ENCODE data around the gene INO80C. TPM values are rescaled to one million over a fixed set of nuclear protein-coding genes. Genes with fewer than 3 reads are reported as not detected.
"Not testable (repeated sequence)": the region's sequence is repeated elsewhere in the genome, so short reads cannot be mapped to it uniquely, and the experiment has no call there.

INO80C gene
- total RNA-seq, 5 donors from 2014 or later (not counting 1 experiment from before 2014, with no cell fraction given) = 19.3 to 29.5 (median 23.1) TPM

GRCh38 chr18:35454803-35455202 lies 43.0 kb downstream of the INO80C start:
- ChIA-PET CTCF (no interaction called here), POLR2A (no interaction called here)
- ATAC-seq (replicated peaks in 1 of 4) = no peak
- peaks cover 0 to 4% of the 10 kb centered on the region in 2 experiments for H3K4me1 ChIP-seq (ENCODE audit: control insufficient read depth in 1 of 2, extremely low read depth in 1 of 2, insufficient read depth in 2 of 2, low read length in 2 of 2)
- H3K4me3 Mint-ChIP-seq = no peak overlapping the region
- DNase-seq = no peak
- H3K9me3 Mint-ChIP-seq = peaks cover 0 to 5% (median 0%) of the 10 kb centered on the region in 3 donors
- no peak overlapping the region for H3K27ac ChIP-seq (ENCODE audit: low read length)
- H3K27me3 Mint-ChIP-seq = no peaks in the 10 kb centered on the region
- H3K27me3 ChIP-seq (replicated peaks in 1 of 2; ENCODE audit: control insufficient read depth in 2 of 2, extremely low read depth in 1 of 2, insufficient read depth in 2 of 2, low read length in 1 of 2) = no peaks in the 10 kb centered on the region
- H3K9me3 ChIP-seq = peaks cover 2% of the 10 kb centered on the region
- no peak overlapping the region for H3K4me3 ChIP-seq (ENCODE audit: control insufficient read depth in 1 of 2, extremely low read depth in 1 of 2, low read length in 1 of 2)
- H3K36me3 ChIP-seq (ENCODE audit: control insufficient read depth in 2 of 2, extremely low read depth in 1 of 2, insufficient read depth in 1 of 2, low read length in 1 of 2) = no peaks in the 10 kb centered on the region
- peaks cover 0 to 3% (median 0%) of the 10 kb centered on the region in 3 donors for H3K4me1 Mint-ChIP-seq
- no peaks in the 10 kb centered on the region for H3K36me3 Mint-ChIP-seq
- H3K27ac Mint-ChIP-seq = no peak overlapping the region

- not testable (repeated sequence) for H3K4me1 Mint-ChIP-seq; H3K4me3 ChIP-seq (ENCODE audit: control insufficient read depth in 1 of 2, extremely low read depth in 1 of 2, low read length in 1 of 2); H3K4me1 ChIP-seq (ENCODE audit: control insufficient read depth in 1 of 2, extremely low read depth in 1 of 2, insufficient read depth in 2 of 2, low read length in 2 of 2); DNase-seq; H3K27ac ChIP-seq (ENCODE audit: low read length); ATAC-seq (replicated peaks in 1 of 4); H3K27ac Mint-ChIP-seq; H3K9me3 ChIP-seq; H3K27me3 ChIP-seq (replicated peaks in 1 of 2; ENCODE audit: control insufficient read depth in 2 of 2, extremely low read depth in 1 of 2, insufficient read depth in 2 of 2, low read length in 1 of 2); H3K4me3 Mint-ChIP-seq; H3K9me3 Mint-ChIP-seq; H3K36me3 ChIP-seq (ENCODE audit: control insufficient read depth in 2 of 2, extremely low read depth in 1 of 2, insufficient read depth in 1 of 2, low read length in 1 of 2); H3K36me3 Mint-ChIP-seq; H3K27me3 Mint-ChIP-seq
- 100% methylated on average over 3 of the region's 4 CpGs for WGBS (ENCODE audit: insufficient coverage)
- CTCF ChIA-PET = interaction anchor here in 1 of 2 donors (0.6 kb wide), 1 partner anchor 107 kb away, joined by 3 read pairs; no protein-coding TSS in a partner anchor
- POLR2A ChIA-PET = interaction anchor here in 1 of 2 donors (0.6 kb wide), 1 partner anchor 217 kb away, joined by 5 read pairs; no protein-coding TSS in a partner anchor
These were observed 44.7 kb downstream of the INO80C start for GRCh38 chr18:35453065-35453464.

GRCh38 chr18:35451916-35452315 lies 45.8 kb downstream of the INO80C start:
- POLR2A ChIA-PET = interaction anchor here in 1 of 2 donors (0.6 kb wide), 1 partner anchor 577 kb away, joined by 5 read pairs; no protein-coding TSS in a partner anchor
- H3K27me3 Mint-ChIP-seq = no peaks in the 10 kb centered on the region
- H3K36me3 Mint-ChIP-seq = no peaks in the 10 kb centered on the region
- peaks cover 2% of the 10 kb centered on the region for H3K9me3 ChIP-seq
- H3K27ac Mint-ChIP-seq = no peak overlapping the region
- WGBS (ENCODE audit: insufficient coverage) = no CpG with 5 or more reads among the region's 1 CpG
- ATAC-seq (replicated peaks in 1 of 4) (no peak), DNase-seq (no peak)
- peaks cover 0 to 5% (median 0%) of the 10 kb centered on the region in 3 donors for H3K9me3 Mint-ChIP-seq
- H3K4me1 Mint-ChIP-seq = no peaks in the 10 kb centered on the region
- no peaks in the 10 kb centered on the region for H3K4me1 ChIP-seq (ENCODE audit: control insufficient read depth in 1 of 2, extremely low read depth in 1 of 2, insufficient read depth in 2 of 2, low read length in 2 of 2)
- CTCF ChIA-PET = no interaction called here
- H3K27me3 ChIP-seq (replicated peaks in 1 of 2; ENCODE audit: control insufficient read depth in 2 of 2, extremely low read depth in 1 of 2, insufficient read depth in 2 of 2, low read length in 1 of 2) = no peaks in the 10 kb centered on the region
- no peak overlapping the region for H3K4me3 ChIP-seq (ENCODE audit: control insufficient read depth in 1 of 2, extremely low read depth in 1 of 2, low read length in 1 of 2)
- H3K4me3 Mint-ChIP-seq = no peak overlapping the region
- H3K36me3 ChIP-seq (ENCODE audit: control insufficient read depth in 2 of 2, extremely low read depth in 1 of 2, insufficient read depth in 1 of 2, low read length in 1 of 2) = no peaks in the 10 kb centered on the region
- no peak overlapping the region for H3K27ac ChIP-seq (ENCODE audit: low read length)

- H3K9me3 Mint-ChIP-seq = peaks cover 0 to 5% (median 0%) of the 10 kb centered on the region in 3 donors
- ATAC-seq (replicated peaks in 1 of 4) (no peak), DNase-seq (no peak)
- H3K4me1 Mint-ChIP-seq = no peaks in the 10 kb centered on the region
- H3K27ac Mint-ChIP-seq = no peak overlapping the region
- no peaks in the 10 kb centered on the region for H3K27me3 Mint-ChIP-seq
- ChIA-PET POLR2A (no interaction called here), CTCF (no interaction called here)
- 77% methylated on average over 3 of the region's 3 CpGs for WGBS (ENCODE audit: insufficient coverage)
- Histone ChIP-seq H3K4me3 (ENCODE audit: control insufficient read depth in 1 of 2, extremely low read depth in 1 of 2, low read length in 1 of 2) (no peak overlapping the region), H3K27ac (ENCODE audit: low read length) (no peak overlapping the region), H3K36me3 (ENCODE audit: control insufficient read depth in 2 of 2, extremely low read depth in 1 of 2, insufficient read depth in 1 of 2, low read length in 1 of 2) (no peaks in the 10 kb centered on the region), H3K4me1 (ENCODE audit: control insufficient read depth in 1 of 2, extremely low read depth in 1 of 2, insufficient read depth in 2 of 2, low read length in 2 of 2) (no peaks in the 10 kb centered on the region), H3K9me3 (peaks cover 2% of the 10 kb centered on the region), H3K27me3 (replicated peaks in 1 of 2; ENCODE audit: control insufficient read depth in 2 of 2, extremely low read depth in 1 of 2, insufficient read depth in 2 of 2, low read length in 1 of 2) (no peaks in the 10 kb centered on the region)
- H3K4me3 Mint-ChIP-seq = no peak overlapping the region
- H3K36me3 Mint-ChIP-seq = no peaks in the 10 kb centered on the region
These were observed 46.7 kb downstream of the INO80C start for GRCh38 chr18:35451032-35451431.

DNA sequence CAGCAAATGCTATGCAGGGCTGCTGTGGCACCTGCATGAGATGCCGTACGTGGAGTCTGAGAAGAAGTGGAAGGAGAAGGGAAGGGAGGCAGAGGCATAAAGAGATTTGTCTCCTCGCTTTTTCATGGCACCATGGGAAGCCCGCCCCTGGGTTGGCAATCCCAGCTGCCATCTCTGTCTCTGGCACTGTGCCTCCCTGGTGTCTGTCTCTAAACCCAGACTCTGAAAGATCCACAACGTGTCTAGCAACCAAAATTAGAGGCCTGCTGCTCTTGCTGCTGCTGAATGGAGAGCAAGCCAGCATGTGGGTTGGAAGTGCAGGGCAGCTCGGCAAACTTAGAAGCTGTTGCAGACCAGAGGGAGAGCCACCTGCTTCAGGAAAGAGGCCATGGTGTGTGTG lies 53.1 kb downstream of the INO80C start:
- no peak overlapping the region for H3K27ac Mint-ChIP-seq
- no peak overlapping the region for H3K4me3 Mint-ChIP-seq
- ATAC-seq (replicated peaks in 1 of 4) (no peak), DNase-seq (no peak)
- H3K4me3 ChIP-seq (ENCODE audit: control insufficient read depth in 1 of 2, extremely low read depth in 1 of 2, low read length in 1 of 2) = no peak overlapping the region
- no peaks in the 10 kb centered on the region for H3K4me1 ChIP-seq (ENCODE audit: control insufficient read depth in 1 of 2, extremely low read depth in 1 of 2, insufficient read depth in 2 of 2, low read length in 2 of 2)
- ChIA-PET CTCF (interaction anchor here in 1 of 2 donors (0.7 kb wide), 1 partner anchor 47 kb away, joined by 7 read pairs; no protein-coding TSS in a partner anchor), POLR2A (no interaction called here)
- no peak overlapping the region for H3K27ac ChIP-seq (ENCODE audit: low read length)
- no peaks in the 10 kb centered on the region for H3K4me1 Mint-ChIP-seq
- no peaks in the 10 kb centered on the region for H3K36me3 ChIP-seq (ENCODE audit: control insufficient read depth in 2 of 2, extremely low read depth in 1 of 2, insufficient read depth in 1 of 2, low read length in 1 of 2)
- H3K9me3 Mint-ChIP-seq = no peaks in the 10 kb centered on the region
- H3K27me3 Mint-ChIP-seq = peaks cover 5 to 12% of the 10 kb centered on the region in 2 donors
- H3K36me3 Mint-ChIP-seq = no peaks in the 10 kb centered on the region
- WGBS (ENCODE audit: insufficient coverage) = 94% methylated on average over 5 of the region's 6 CpGs
- H3K9me3 ChIP-seq = no peaks in the 10 kb centered on the region
- H3K27me3 ChIP-seq (replicated peaks in 1 of 2; ENCODE audit: control insufficient read depth in 2 of 2, extremely low read depth in 1 of 2, insufficient read depth in 2 of 2, low read length in 1 of 2) = peaks cover 0 to 9% of the 10 kb centered on the region in 2 experiments

GRCh38 chr18:35443847-35444246 lies 53.9 kb downstream of the INO80C start:
- POLR2A ChIA-PET = interaction anchor here in 1 of 2 donors (0.6 kb wide), 1 partner anchor 18 kb away, joined by 3 read pairs; no protein-coding TSS in a partner anchor
- DNase-seq (no peak), ATAC-seq (replicated peaks in 1 of 4) (no peak)
- peaks cover 0 to 9% of the 10 kb centered on the region in 2 experiments for H3K27me3 ChIP-seq (replicated peaks in 1 of 2; ENCODE audit: control insufficient read depth in 2 of 2, extremely low read depth in 1 of 2, insufficient read depth in 2 of 2, low read length in 1 of 2)
- H3K27me3 Mint-ChIP-seq = peaks cover 5 to 12% of the 10 kb centered on the region in 2 donors
- H3K9me3 ChIP-seq = no peaks in the 10 kb centered on the region
- no peaks in the 10 kb centered on the region for H3K4me1 Mint-ChIP-seq
- no peak overlapping the region for H3K27ac ChIP-seq (ENCODE audit: low read length)
- no peaks in the 10 kb centered on the region for H3K4me1 ChIP-seq (ENCODE audit: control insufficient read depth in 1 of 2, extremely low read depth in 1 of 2, insufficient read depth in 2 of 2, low read length in 2 of 2)
- no peaks in the 10 kb centered on the region for H3K9me3 Mint-ChIP-seq
- no peaks in the 10 kb centered on the region for H3K36me3 ChIP-seq (ENCODE audit: control insufficient read depth in 2 of 2, extremely low read depth in 1 of 2, insufficient read depth in 1 of 2, low read length in 1 of 2)
- H3K4me3 ChIP-seq (ENCODE audit: control insufficient read depth in 1 of 2, extremely low read depth in 1 of 2, low read length in 1 of 2) = no peak overlapping the region
- no peaks in the 10 kb centered on the region for H3K36me3 Mint-ChIP-seq
- H3K27ac Mint-ChIP-seq = no peak overlapping the region
- CTCF ChIA-PET = no interaction called here
- no peak overlapping the region for H3K4me3 Mint-ChIP-seq
- WGBS (ENCODE audit: insufficient coverage) = no CpG with 5 or more reads among the region's 2 CpGs

- no peak overlapping the region for H3K4me3 Mint-ChIP-seq
- no peaks in the 10 kb centered on the region for H3K9me3 Mint-ChIP-seq
- H3K27me3 ChIP-seq (replicated peaks in 1 of 2; ENCODE audit: control insufficient read depth in 2 of 2, extremely low read depth in 1 of 2, insufficient read depth in 2 of 2, low read length in 1 of 2) = peaks cover 0 to 9% of the 10 kb centered on the region in 2 experiments
- H3K4me1 Mint-ChIP-seq = no peaks in the 10 kb centered on the region
- no peak for ATAC-seq (replicated peaks in 1 of 4)
- WGBS (ENCODE audit: insufficient coverage) = 0% methylated on average over 1 of the region's 3 CpGs
- H3K27ac ChIP-seq (ENCODE audit: low read length) = no peak overlapping the region
- POLR2A ChIA-PET = no interaction called here
- no peaks in the 10 kb centered on the region for H3K36me3 ChIP-seq (ENCODE audit: control insufficient read depth in 2 of 2, extremely low read depth in 1 of 2, insufficient read depth in 1 of 2, low read length in 1 of 2)
- no peak overlapping the region for H3K4me3 ChIP-seq (ENCODE audit: control insufficient read depth in 1 of 2, extremely low read depth in 1 of 2, low read length in 1 of 2)
- no peaks in the 10 kb centered on the region for H3K9me3 ChIP-seq
- H3K4me1 ChIP-seq (ENCODE audit: control insufficient read depth in 1 of 2, extremely low read depth in 1 of 2, insufficient read depth in 2 of 2, low read length in 2 of 2) = no peaks in the 10 kb centered on the region
- DNase-seq = no peak
- CTCF ChIA-PET = no interaction called here
- H3K27me3 Mint-ChIP-seq = peaks cover 7 to 12% of the 10 kb centered on the region in 2 donors
- no peak overlapping the region for H3K27ac Mint-ChIP-seq
- no peaks in the 10 kb centered on the region for H3K36me3 Mint-ChIP-seq
These were observed 54.3 kb downstream of the INO80C start for GRCh38 chr18:35443434-35443833.

Measured in T-cell (primary cell).